ENCODE results near the gene COL9A1.

- no peak for TF ChIP-seq POLR2A (IDR thresholded peaks at IDR 0.05)
- no peak for TF ChIP-seq CTCF (IDR thresholded peaks at IDR 0.05)
Observed at GRCh38 chr6:70168681-70169377, 134.1 kb downstream of the COL9A1 start.
